Fibroblast of mammary gland (primary cell): ENCODE data around the gene TNIP2.
"Not testable (repeated sequence)": the region's sequence is repeated elsewhere in the genome, so short reads cannot be mapped to it uniquely, and the experiment has no call there.

Experiments
- DNase-seq: peaks from one replicate; pipeline ENCODE4 v3.0.0-alpha.2; 2010; ENCODE audit warnings: low read depth
- H3K4me3 ChIP-seq: 2 replicates; pipeline ENCODE4 v1.5.1; 2011; ENCODE audit warnings: low read depth, mild to moderate bottlenecking, low read length, moderate library complexity; ENCODE audit not compliant: control insufficient read depth
- TF ChIP-seq, protein P1 (sequence below): conservative IDR thresholded peaks from 2 replicates; pipeline ENCODE4 v1.5.1; 2011; ENCODE audit warnings: low read depth, low read length, inconsistent platforms; ENCODE audit not compliant: control insufficient read depth, insufficient read depth

TNIP2 gene

GRCh38 chr4:2733001-2733843 is 22.9 kb downstream of the TNIP2 start:
- no peak overlapping the region for H3K4me3 ChIP-seq
- no peak for DNase-seq
- TF ChIP-seq, protein P1, sequence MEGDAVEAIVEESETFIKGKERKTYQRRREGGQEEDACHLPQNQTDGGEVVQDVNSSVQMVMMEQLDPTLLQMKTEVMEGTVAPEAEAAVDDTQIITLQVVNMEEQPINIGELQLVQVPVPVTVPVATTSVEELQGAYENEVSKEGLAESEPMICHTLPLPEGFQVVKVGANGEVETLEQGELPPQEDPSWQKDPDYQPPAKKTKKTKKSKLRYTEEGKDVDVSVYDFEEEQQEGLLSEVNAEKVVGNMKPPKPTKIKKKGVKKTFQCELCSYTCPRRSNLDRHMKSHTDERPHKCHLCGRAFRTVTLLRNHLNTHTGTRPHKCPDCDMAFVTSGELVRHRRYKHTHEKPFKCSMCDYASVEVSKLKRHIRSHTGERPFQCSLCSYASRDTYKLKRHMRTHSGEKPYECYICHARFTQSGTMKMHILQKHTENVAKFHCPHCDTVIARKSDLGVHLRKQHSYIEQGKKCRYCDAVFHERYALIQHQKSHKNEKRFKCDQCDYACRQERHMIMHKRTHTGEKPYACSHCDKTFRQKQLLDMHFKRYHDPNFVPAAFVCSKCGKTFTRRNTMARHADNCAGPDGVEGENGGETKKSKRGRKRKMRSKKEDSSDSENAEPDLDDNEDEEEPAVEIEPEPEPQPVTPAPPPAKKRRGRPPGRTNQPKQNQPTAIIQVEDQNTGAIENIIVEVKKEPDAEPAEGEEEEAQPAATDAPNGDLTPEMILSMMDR: no peak

DNA sequence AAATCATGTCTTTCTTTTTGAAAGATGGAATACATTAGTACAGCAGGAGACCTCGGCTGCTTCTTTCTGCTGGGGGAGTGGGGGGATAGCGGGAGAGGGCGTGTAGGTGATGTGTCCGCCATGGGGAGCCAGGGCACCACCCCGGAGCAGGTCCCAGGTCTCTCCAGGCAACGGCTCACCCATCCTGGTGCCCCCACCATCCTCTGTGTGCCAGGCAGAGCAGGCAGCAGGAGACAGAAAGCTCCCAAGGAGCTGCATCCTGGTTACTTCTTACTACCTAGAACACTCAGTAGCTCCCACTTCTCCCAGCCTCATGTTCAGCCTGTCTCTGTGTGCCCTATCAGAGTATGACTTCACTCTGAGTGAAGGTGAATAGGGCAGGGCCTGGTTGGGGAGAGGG is 23.6 kb downstream of the TNIP2 start:
- TF ChIP-seq, protein P1: no peak
- H3K4me3 ChIP-seq: no peak overlapping the region
- no peak for DNase-seq

GRCh38 chr4:2731907-2732317 is 24.2 kb downstream of the TNIP2 start:
- TF ChIP-seq, protein P1: no peak
- H3K4me3 ChIP-seq: no peak overlapping the region
- peak; percentile 21 for DNase-seq

DNA sequence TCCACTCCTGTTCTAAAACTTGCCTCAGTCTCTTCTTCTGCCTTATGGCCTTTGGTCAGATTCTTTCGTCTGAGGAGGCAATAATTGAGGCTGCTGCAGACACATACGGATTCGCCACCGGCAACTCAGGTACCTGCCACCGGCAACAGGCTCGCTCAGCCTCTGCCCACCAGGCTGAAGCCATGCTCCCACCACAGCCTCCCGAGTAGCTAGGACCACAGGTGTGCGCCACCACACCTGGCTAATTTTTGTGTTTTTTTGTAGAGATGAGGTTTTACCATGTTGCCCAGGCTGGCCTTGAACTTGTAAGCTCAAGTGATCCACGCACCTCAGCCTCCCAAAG is 26.6 kb downstream of the TNIP2 start:
- no peak overlapping the region for H3K4me3 ChIP-seq
- TF ChIP-seq, protein P1: no peak
- no peak for DNase-seq

- no peak overlapping the region for H3K4me3 ChIP-seq
- TF ChIP-seq, protein P1: no peak
- DNase-seq: no peak
Measured at GRCh38 chr4:2728806-2729532, 27.2 kb downstream of the TNIP2 start.

DNA sequence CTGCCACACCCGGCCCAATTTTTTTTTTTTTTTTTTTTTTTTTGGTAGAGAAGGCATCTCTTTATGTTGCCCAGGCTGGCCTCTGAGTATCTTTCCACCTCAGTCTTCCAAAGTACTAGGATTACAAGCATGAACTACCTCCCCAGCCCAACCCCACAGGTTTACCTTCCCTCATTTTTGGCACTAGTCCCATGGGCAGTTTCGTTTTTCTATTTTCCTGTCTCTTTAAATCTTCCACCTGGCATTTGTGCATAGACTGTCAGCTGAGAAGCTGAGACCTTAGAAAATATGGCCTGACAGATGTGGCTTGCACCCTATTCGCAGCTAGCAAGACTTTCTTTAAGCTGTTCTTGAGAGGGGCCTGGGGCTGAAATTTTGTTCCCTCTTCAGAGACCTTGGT is 27.9 kb downstream of the TNIP2 start:
- TF ChIP-seq, protein P1: no peak
- DNase-seq: no peak
- no peak overlapping the region for H3K4me3 ChIP-seq

DNA sequence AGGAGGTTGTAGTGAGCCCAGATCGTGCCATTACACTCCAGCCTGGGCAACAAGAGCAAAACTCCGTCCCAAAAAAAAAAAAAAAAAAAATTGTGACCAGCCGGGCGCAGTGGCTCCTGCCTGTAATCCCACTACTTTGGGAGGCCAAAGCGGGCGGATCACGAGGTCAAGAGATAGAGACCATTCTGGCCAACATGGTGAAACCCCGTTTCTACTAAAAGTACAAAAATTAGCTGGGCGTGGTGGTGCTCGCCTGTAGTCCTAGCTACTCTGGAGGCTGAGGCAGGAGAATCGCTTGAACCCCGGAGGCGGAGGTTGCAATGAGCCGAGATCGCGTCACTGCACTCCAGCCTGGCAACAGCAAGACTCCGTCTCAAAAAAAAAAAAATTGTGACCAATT is 29.3 kb downstream of the TNIP2 start:
- H3K4me3 ChIP-seq, DNase-seq: not testable (repeated sequence)
